Epithelial cell of proximal tubule (primary cell): ENCODE data around the gene USP40. TPM values are rescaled to one million over a fixed set of nuclear protein-coding genes. Genes with fewer than 3 reads are reported as not detected.

Experiments
- DNase-seq: peaks from one replicate; pipeline ENCODE4 v3.0.0-alpha.2; 2011; ENCODE audit warnings: low read depth
- H3K4me3 ChIP-seq: 2 replicates; pipeline ENCODE4 v1.5.1; 2011; ENCODE audit warnings: low read depth, mild to moderate bottlenecking, low read length
- CTCF ChIP-seq: conservative IDR thresholded peaks from 2 replicates; pipeline ENCODE4 v1.5.1; 2012; ENCODE audit warnings: low read depth, mild to moderate bottlenecking, low read length
- total RNA-seq: library from RNA; depleted of rRNA; stranded (reverse); fragments of >200 nt; gene quantifications from 2 replicates; pipeline ENCODE4 v1.2.3, GENCODE V29; 2015

The USP40 gene
- total RNA-seq, 1 donor from 2014 or later: 33.6 TPM

DNA sequence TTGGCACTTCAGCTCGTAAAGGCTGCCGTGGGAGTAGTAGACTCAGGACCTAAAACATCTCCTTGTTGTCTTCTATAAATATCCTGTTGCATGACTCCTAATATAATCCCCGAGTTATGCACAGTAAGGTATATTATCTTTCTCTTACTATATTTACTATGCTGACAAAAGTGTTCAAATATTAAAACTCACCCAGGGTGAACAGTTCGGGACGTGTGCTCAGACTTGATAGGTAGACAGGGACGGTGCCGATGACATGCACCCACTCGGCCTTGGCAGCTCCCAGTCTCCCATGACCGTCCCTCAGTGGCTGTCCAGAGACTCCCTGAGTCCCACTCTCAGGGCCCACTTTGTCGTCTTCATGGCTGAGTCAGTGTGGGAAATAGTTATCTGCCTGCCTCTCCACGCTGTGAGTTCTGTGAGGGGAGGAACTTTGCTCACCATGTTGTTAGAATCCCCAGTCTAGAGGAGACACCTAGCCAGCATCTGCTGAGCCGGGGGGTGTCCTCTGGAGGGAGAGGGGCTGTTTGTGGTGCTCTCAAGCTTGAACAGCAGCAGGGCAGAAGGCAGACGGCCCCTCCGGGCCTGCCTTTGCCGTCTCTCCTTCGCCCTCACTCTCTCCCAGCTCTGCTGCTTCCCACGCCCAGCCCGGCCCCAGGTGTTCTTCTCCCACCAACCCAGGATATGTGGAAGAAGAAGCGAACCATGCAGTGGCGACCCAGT lies 137.2 kb downstream of the USP40 start:
- H3K4me3 ChIP-seq: no peak overlapping the region
- no peak for DNase-seq
- TF ChIP-seq CTCF: no peak

- no peak for DNase-seq
- no peak for TF ChIP-seq CTCF
- H3K4me3 ChIP-seq: no peak overlapping the region
Observed at GRCh38 chr2:233428438-233428837, 138.1 kb downstream of the USP40 start.

- no peak overlapping the region for H3K4me3 ChIP-seq
- no peak for TF ChIP-seq CTCF
- no peak for DNase-seq
Observed at GRCh38 chr2:233428008-233428407, 138.6 kb downstream of the USP40 start.

- no peak for TF ChIP-seq CTCF
- DNase-seq: no peak
- no peak overlapping the region for H3K4me3 ChIP-seq
Observed at GRCh38 chr2:233426619-233427342, 139.8 kb downstream of the USP40 start.

Other genes starting within 250 kb of the USP40 start
- 10.3 and 24.5 TPM in 2 replicates for gene DGKD, start 212.3 kb downstream of the USP40 start, total RNA-seq
- gene UGT1A8, start 50.9 kb upstream of the USP40 start, total RNA-seq: not detected in 2 replicates
- gene UGT1A10, start 69.7 kb upstream of the USP40 start, total RNA-seq: not detected in 2 replicates
- not detected in 2 replicates for gene UGT1A9, start 105.1 kb upstream of the USP40 start, total RNA-seq
- 0.14 TPM in 1 of 2 replicates, not detected in the other for gene UGT1A7, start 115.1 kb upstream of the USP40 start, total RNA-seq
- gene UGT1A6, start 126.1 kb upstream of the USP40 start, total RNA-seq: 0.52 and 5.1 TPM in 2 replicates
- gene UGT1A5, start 146.1 kb upstream of the USP40 start, total RNA-seq: not detected in 2 replicates
- 0.07 TPM in 1 of 2 replicates, not detected in the other for gene UGT1A4, start 152.0 kb upstream of the USP40 start, total RNA-seq
- not detected in 2 replicates for gene UGT1A3, start 162.3 kb upstream of the USP40 start, total RNA-seq
- gene UGT1A1, start 193.5 kb upstream of the USP40 start, total RNA-seq: not detected in 2 replicates
- not detected in 2 replicates for gene MROH2A, start 211.5 kb upstream of the USP40 start, total RNA-seq